Stomach (tissue), 9 donors: ENCODE results near the gene SPAG6. TPM values are rescaled to one million over a fixed set of nuclear protein-coding genes. Genes with fewer than 3 reads are reported as not detected.
A peak's percentile ranks its signal among the peaks of the same experiment; 100 is the strongest.

Experiments
- DNase-seq, 2 donors: peaks; one replicate each; pipeline versions ENCODE4 v3.0.0 to v3.0.0-alpha.2; 2013 to 2019
- H3K27ac ChIP-seq, 5 donors: fragments of 200-600 bp in 4 of 5; sonication (generic) in 4 of 5; one replicate each; pipeline ENCODE4 v1.5.1; 2013 to 2019; ENCODE audit warnings: mild to moderate bottlenecking in 1 of 5, moderate library complexity in 1 of 5
- H3K27me3 ChIP-seq, 3 donors: fragments of 200-600 bp; sonication (generic); one replicate each; pipeline ENCODE4 v1.5.1; 2017 to 2019; ENCODE audit warnings: mixed run types in 1 of 3
- H3K36me3 ChIP-seq, 4 donors: fragments of 200-600 bp; sonication (generic); 1 replicate in 3 of 4; 2 replicates in 1 of 4; pipeline ENCODE4 v1.5.1; 2016 to 2019
- H3K4me1 ChIP-seq, 4 donors: fragments of 200-600 bp; sonication (generic); one replicate each; pipeline ENCODE4 v1.5.1; 2016 to 2019
- H3K4me3 ChIP-seq, 4 donors: fragments of 200-600 bp; sonication (generic) in 3 of 4; one replicate each; pipeline ENCODE4 v1.5.1; 2016 to 2019; ENCODE audit warnings: mild to moderate bottlenecking in 1 of 4
- H3K9me3 ChIP-seq, 4 donors: fragments of 200-600 bp; sonication (generic); one replicate each; pipeline ENCODE4 v1.5.1; 2016 to 2019
- EP300 ChIP-seq: sonication (generic); formaldehyde crosslinking; IDR thresholded peaks from one replicate; pipeline ENCODE4 v1.6.1; 2017; ENCODE audit warnings: antibody characterized with exemption
- POLR2A ChIP-seq, 4 donors: fragments of 450-650 bp; IDR thresholded peaks; one replicate each; pipeline ENCODE4 v1.6.1; 2016; ENCODE audit warnings: antibody characterized with exemption in 4 of 4, control low read depth in 2 of 4, mild to moderate bottlenecking in 1 of 4, moderate library complexity in 1 of 4
- POLR2AphosphoS5 ChIP-seq, 3 donors: sonication (generic); formaldehyde crosslinking; IDR thresholded peaks; one replicate each; pipeline ENCODE4 v1.6.1; 2016; ENCODE audit warnings: antibody characterized with exemption in 3 of 3
- WGBS, 5 donors: extraction: QIAGEN DNeasy Blood & Tissue Kit in 3 of 5; methylation state at CpG; one replicate each; pipeline versions ENCODE4 v1.1.5 to v1.1.7; 2013 to 2018; 5-methylcytosine and 5-hydroxymethylcytosine counted together
- intact Hi-C: fragments of 100-400 bp; cut with DNase I; formaldehyde crosslinking; loops from one replicate; pipeline ENCODE4 v1.15.1; 2023; ENCODE audit warnings: low total_unique reads
- polyA plus RNA-seq, 3 donors: library from polyadenylated mRNA; stranded (reverse); fragments of 200-250 nt; gene quantifications; one replicate each; pipeline ENCODE4 v1.2.3, GENCODE V29; 2013
- total RNA-seq, 5 donors: library from RNA; depleted of rRNA; stranded (reverse); fragments of >200 nt; gene quantifications; one replicate each; pipeline versions ENCODE4 v1.1.0 to v1.2.3, GENCODE V29; 2014 to 2016
- TF ChIP-seq, protein P1 (sequence below), 7 experiments: fragments of 450-650 bp in 4 of 7; fragments of 200-600 bp in 3 of 7; sonication (generic) in 3 of 7; IDR thresholded peaks; one replicate each; pipeline ENCODE4 v1.5.1; 2016 to 2019; ENCODE audit warnings: antibody characterized with exemption in 7 of 7, control low read depth in 2 of 7, mild to moderate bottlenecking in 1 of 7
- donor health status: healthy with polysubstance abuse.
- donor health status: Bipolar disorder and iron deficiency.
- donor health status: healthy.

The SPAG6 gene
- total and polyA plus RNA-seq, 8 donors = not detected

GRCh38 chr10:22344781-22345300 lies 455 bp upstream of the SPAG6 start:
- 8 to 23% (median 14%) methylated on average over 22 to 26 of the region's 26 CpGs for WGBS, 5 donors
- intact Hi-C loops = no loop called here

GRCh38 chr10:22346096-22346661 lies 883 bp downstream of the SPAG6 start:
- Histone ChIP-seq H3K36me3 (no peaks in the 10 kb centered on the region), H3K27me3 (peaks cover 23 to 74% (median 52%) of the 10 kb centered on the region in 3 donors), H3K27ac (no peak overlapping the region), H3K4me3 (no peak overlapping the region), H3K9me3 (peaks cover 0 to 14% (median 6%) of the 10 kb centered on the region in 4 donors), H3K4me1 (peaks cover 0 to 20% (median 10%) of the 10 kb centered on the region in 4 donors)
- intact Hi-C loops = no loop called here
- WGBS, 5 donors = 41 to 54% (median 50%) methylated on average over 8 of the region's 8 CpGs
- no peak for DNase-seq
- TF ChIP-seq, protein P1, sequence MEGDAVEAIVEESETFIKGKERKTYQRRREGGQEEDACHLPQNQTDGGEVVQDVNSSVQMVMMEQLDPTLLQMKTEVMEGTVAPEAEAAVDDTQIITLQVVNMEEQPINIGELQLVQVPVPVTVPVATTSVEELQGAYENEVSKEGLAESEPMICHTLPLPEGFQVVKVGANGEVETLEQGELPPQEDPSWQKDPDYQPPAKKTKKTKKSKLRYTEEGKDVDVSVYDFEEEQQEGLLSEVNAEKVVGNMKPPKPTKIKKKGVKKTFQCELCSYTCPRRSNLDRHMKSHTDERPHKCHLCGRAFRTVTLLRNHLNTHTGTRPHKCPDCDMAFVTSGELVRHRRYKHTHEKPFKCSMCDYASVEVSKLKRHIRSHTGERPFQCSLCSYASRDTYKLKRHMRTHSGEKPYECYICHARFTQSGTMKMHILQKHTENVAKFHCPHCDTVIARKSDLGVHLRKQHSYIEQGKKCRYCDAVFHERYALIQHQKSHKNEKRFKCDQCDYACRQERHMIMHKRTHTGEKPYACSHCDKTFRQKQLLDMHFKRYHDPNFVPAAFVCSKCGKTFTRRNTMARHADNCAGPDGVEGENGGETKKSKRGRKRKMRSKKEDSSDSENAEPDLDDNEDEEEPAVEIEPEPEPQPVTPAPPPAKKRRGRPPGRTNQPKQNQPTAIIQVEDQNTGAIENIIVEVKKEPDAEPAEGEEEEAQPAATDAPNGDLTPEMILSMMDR (IDR thresholded peaks at IDR 0.05) = no peak
- TF ChIP-seq POLR2AphosphoS5 (IDR thresholded peaks at IDR 0.05) (no peak), POLR2A (IDR thresholded peaks at IDR 0.05) (no peak), EP300 (no peak)

More at GRCh38 chr10:22344781-22345300, 455 bp upstream of the SPAG6 start:
- TF ChIP-seq, protein P1 (IDR thresholded peaks at IDR 0.05) = no peak
- TF ChIP-seq EP300 (no peak), POLR2A (IDR thresholded peaks at IDR 0.05) (no peak), POLR2AphosphoS5 (IDR thresholded peaks at IDR 0.05) (no peak)
- peak overlapping the region in 3 of 4 donors; percentile 23 to 44 (median 37) for H3K4me3 ChIP-seq
- DNase-seq = no peak
- no peaks in the 10 kb centered on the region for H3K36me3 ChIP-seq
- peaks cover 2 to 24% (median 15%) of the 10 kb centered on the region in 4 donors for H3K4me1 ChIP-seq
- no peak overlapping the region for H3K27ac ChIP-seq
- peaks cover 23 to 78% (median 56%) of the 10 kb centered on the region in 3 donors for H3K27me3 ChIP-seq
- H3K9me3 ChIP-seq = peaks cover 0 to 14% (median 6%) of the 10 kb centered on the region in 4 donors

DNA sequence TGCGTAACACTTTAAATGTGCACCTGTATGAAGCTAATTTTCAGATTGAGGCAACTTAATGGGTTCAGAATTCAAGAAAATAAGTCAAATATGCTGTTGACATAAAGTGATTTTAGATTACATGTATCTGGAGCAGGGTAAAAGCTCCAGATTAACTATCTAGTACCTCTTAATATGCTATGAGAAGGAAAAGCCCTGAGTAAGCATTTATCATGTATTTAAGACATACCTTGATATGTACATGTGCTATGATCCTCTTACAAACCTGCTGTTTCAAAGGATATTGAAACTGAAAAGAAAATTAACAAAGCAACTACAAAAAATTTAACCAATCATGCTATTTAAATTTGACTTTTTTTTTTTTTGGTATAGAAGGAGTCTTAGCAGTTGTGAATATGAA lies 4.5 kb downstream of the SPAG6 start:
- Histone ChIP-seq H3K27ac (no peak overlapping the region), H3K4me3 (no peak overlapping the region), H3K4me1 (peaks cover 0 to 11% (median 5%) of the 10 kb centered on the region in 4 donors), H3K9me3 (peaks cover 0 to 13% (median 6%) of the 10 kb centered on the region in 4 donors), H3K36me3 (no peaks in the 10 kb centered on the region), H3K27me3 (peaks cover 14 to 38% (median 28%) of the 10 kb centered on the region in 3 donors)
- WGBS, 5 donors = 96 to 100% (median 99%) methylated on average over 1 of the region's 1 CpG
- no peak for DNase-seq
- no peak for TF ChIP-seq POLR2A (IDR thresholded peaks at IDR 0.05)
- TF ChIP-seq, protein P1 (IDR thresholded peaks at IDR 0.05) = no peak
- TF ChIP-seq EP300 = no peak
- TF ChIP-seq POLR2AphosphoS5 (IDR thresholded peaks at IDR 0.05) = no peak
- intact Hi-C loops = no loop called here

DNA sequence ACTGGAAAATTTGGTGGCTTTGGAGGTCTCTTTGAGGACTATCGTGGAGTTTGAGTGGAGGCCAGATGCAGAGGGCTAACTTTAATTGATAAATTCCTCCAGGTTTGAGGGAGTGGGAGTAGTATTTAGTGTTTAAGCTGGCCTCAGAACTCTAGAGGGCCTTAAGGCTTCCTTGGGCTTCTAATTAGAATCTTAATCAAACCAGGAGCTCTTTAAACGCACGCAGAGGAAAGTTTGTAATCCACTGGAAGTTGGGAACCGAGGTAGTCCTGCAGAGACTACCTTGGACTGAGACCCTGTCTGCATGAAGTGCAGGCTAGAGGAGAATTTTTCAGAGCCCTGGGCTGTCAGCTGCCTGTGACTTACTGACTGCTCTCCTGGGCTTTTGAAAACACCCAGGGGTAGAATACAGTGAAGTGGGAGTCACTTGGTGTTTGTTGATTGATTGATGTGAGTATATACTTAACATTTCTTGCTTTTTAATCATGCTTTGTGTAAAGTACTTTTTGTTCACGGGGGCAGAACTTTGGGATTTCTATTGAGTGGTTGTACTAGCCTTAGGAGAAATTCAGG lies 5.9 kb downstream of the SPAG6 start:
- no peaks in the 10 kb centered on the region for H3K4me1 ChIP-seq
- no peak overlapping the region for H3K4me3 ChIP-seq
- peaks cover 0 to 23% (median 13%) of the 10 kb centered on the region in 3 donors for H3K27me3 ChIP-seq
- WGBS, 5 donors = 90 to 94% (median 93%) methylated on average over 5 of the region's 5 CpGs
- DNase-seq = no peak
- H3K27ac ChIP-seq = no peak overlapping the region
- TF ChIP-seq, protein P1 (IDR thresholded peaks at IDR 0.05) = no peak
- intact Hi-C loops = no loop called here
- peaks cover 0 to under 1% (median 0%) of the 10 kb centered on the region in 4 donors for H3K9me3 ChIP-seq
- no peaks in the 10 kb centered on the region for H3K36me3 ChIP-seq
